Adrenal gland (tissue), 5 donors: ENCODE data around the gene RWDD1.

ENCODE experiments used
- POLR2A ChIP-seq, 2 donors: fragments of 450-650 bp; IDR thresholded peaks; one replicate each; pipeline ENCODE4 v1.6.1; 2017; ENCODE audit warnings: antibody characterized with exemption in 2 of 2, mild to moderate bottlenecking in 2 of 2, moderate library complexity in 1 of 2
- TF ChIP-seq, protein P1 (sequence below), 6 experiments: fragments of 450-650 bp in 4 of 6; fragments of 200-600 bp in 2 of 6; sonication (generic) in 1 of 6; IDR thresholded peaks; 1 replicate in 5 of 6; 2 replicates in 1 of 6; pipeline versions ENCODE4 v1.5.1 to v1.8.0; 2016 to 2021; ENCODE audit warnings: antibody characterized with exemption in 6 of 6, mild to moderate bottlenecking in 2 of 6, moderate library complexity in 1 of 6
- donor health status: DM: no; HTN: no; CAD: no.

- TF ChIP-seq, protein P1, sequence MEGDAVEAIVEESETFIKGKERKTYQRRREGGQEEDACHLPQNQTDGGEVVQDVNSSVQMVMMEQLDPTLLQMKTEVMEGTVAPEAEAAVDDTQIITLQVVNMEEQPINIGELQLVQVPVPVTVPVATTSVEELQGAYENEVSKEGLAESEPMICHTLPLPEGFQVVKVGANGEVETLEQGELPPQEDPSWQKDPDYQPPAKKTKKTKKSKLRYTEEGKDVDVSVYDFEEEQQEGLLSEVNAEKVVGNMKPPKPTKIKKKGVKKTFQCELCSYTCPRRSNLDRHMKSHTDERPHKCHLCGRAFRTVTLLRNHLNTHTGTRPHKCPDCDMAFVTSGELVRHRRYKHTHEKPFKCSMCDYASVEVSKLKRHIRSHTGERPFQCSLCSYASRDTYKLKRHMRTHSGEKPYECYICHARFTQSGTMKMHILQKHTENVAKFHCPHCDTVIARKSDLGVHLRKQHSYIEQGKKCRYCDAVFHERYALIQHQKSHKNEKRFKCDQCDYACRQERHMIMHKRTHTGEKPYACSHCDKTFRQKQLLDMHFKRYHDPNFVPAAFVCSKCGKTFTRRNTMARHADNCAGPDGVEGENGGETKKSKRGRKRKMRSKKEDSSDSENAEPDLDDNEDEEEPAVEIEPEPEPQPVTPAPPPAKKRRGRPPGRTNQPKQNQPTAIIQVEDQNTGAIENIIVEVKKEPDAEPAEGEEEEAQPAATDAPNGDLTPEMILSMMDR (IDR thresholded peaks at IDR 0.05): no peak
- no peak for TF ChIP-seq POLR2A (IDR thresholded peaks at IDR 0.05)
These were observed 28.9 kb upstream of the RWDD1 start for GRCh38 chr6:116542426-116542825.
